GM04504 (cell line): ENCODE measurements around the gene LRRC8E.
A peak's percentile ranks its signal among the peaks of the same experiment; 100 is the strongest.

Source experiments
- DNase-seq: peaks from one replicate; pipeline ENCODE4 v3.0.0-alpha.2; 2012; ENCODE audit warnings: low read depth

The LRRC8E gene

GRCh38 chr19:7868326-7868670 is 20.0 kb upstream of the LRRC8E start:
- DNase-seq, result no peak

GRCh38 chr19:7868671-7869452 is 19.4 kb upstream of the LRRC8E start:
- peak; percentile 22 for DNase-seq

GRCh38 chr19:7869453-7869909 is 18.8 kb upstream of the LRRC8E start:
- no peak for DNase-seq

- DNase-seq, result no peak
Observed at GRCh38 chr19:7869910-7870511, 18.3 kb upstream of the LRRC8E start.

GRCh38 chr19:7870571-7871436 is 17.5 kb upstream of the LRRC8E start:
- DNase-seq, result no peak

- peak; percentile 75 for DNase-seq
Observed at GRCh38 chr19:7871437-7872305, 16.6 kb upstream of the LRRC8E start.

GRCh38 chr19:7872306-7873204 is 15.8 kb upstream of the LRRC8E start:
- DNase-seq, result no peak

GRCh38 chr19:7873304-7874075 is 14.8 kb upstream of the LRRC8E start:
- no peak for DNase-seq

GRCh38 chr19:7874076-7874896 is 14.0 kb upstream of the LRRC8E start, which contains the start of gene PRR36:
Gene PRR36, minus strand, starts transcription at chr19:7874390. Its CDS starts 701 bp downstream, at chr19:7873689.
- DNase-seq, result no peak

- no peak for DNase-seq
Observed at GRCh38 chr19:7874897-7875273, 13.4 kb upstream of the LRRC8E start.

GRCh38 chr19:7877249-7877836 is 11.0 kb upstream of the LRRC8E start:
- no peak for DNase-seq

- no peak for DNase-seq
Observed at GRCh38 chr19:7879111-7879807, 9.1 kb upstream of the LRRC8E start.

- DNase-seq, result no peak
Observed at GRCh38 chr19:7879836-7880235, 8.5 kb upstream of the LRRC8E start.

- DNase-seq, result no peak
Observed at GRCh38 chr19:7881910-7882309, 6.4 kb upstream of the LRRC8E start.

- no peak for DNase-seq
Observed at GRCh38 chr19:7883105-7883504, 5.2 kb upstream of the LRRC8E start.

GRCh38 chr19:7883796-7884570 is 4.3 kb upstream of the LRRC8E start:
- peak; percentile 46 for DNase-seq

GRCh38 chr19:7885818-7886217 is 2.5 kb upstream of the LRRC8E start:
- DNase-seq, result no peak
